ENCODE measurements around the gene CALCOCO1. TPM values are rescaled to one million over a fixed set of nuclear protein-coding genes. Genes with fewer than 3 reads are reported as not detected.
A peak's percentile ranks its signal among the peaks of the same experiment; 100 is the strongest.

Gene CALCOCO1
- total and polyA plus RNA-seq, 10 of the 15 experiments (the other 5 are each of a cell fraction or from before 2014, with no cell fraction given), result 2.8 to 55.9 (median 13.7) TPM

GRCh38 chr12:53733807-53734200, 6.6 kb upstream of the CALCOCO1 start (continued):
- no peak for TF ChIP-seq ZBTB33 (IDR thresholded peaks at IDR 0.05)
- no peak for TF ChIP-seq RAD51 (IDR thresholded peaks at IDR 0.05)

- H3K27me3 ChIP-seq (replicated peaks in 1 of 2; ENCODE audit: control insufficient read depth in 2 of 2, insufficient read depth in 2 of 2, low read length in 1 of 2), result peaks cover 6 to 14% of the 10 kb centered on the region in 2 experiments
- H3K4me1 ChIP-seq (ENCODE audit: control insufficient read depth, insufficient read depth, low read length), result no peaks in the 10 kb centered on the region
- H3K4me2 ChIP-seq (ENCODE audit: control insufficient read depth, insufficient read depth), result no peak overlapping the region
- H3K27ac ChIP-seq (ENCODE audit: control insufficient read depth, insufficient read depth), result no peak overlapping the region
- TF ChIP-seq NFYB (IDR thresholded peaks at IDR 0.05; ENCODE audit: insufficient read depth, low read depth, low read length) (0 out of 2 replicates have a peak, but pooled peaks have one; percentile 20), SIN3A (IDR thresholded peaks at IDR 0.05; ENCODE audit: low read depth, low read length) (no peak), ZNF384 (IDR thresholded peaks at IDR 0.05; ENCODE audit: borderline replicate concordance, low read depth, low read length) (no peak)
- intact Hi-C loops (cut with micrococcal nuclease; ENCODE audit: unreplicated experiment), result no loop called here
- ChIA-PET SMC1A (ENCODE audit: uncharacterized antibody, unreplicated experiment) (interaction anchor here (0.7 to 11.0 kb wide), 6 partner anchors 8 to 31 kb away, joined by 3 to 128 read pairs (median 3); no protein-coding TSS in a partner anchor), CTCF (interaction anchor here (0.8 to 18.6 kb wide), 9 partner anchors 10 to 190 kb away, joined by 3 to 341 read pairs (median 5); partner anchors contain the start of gene ATP5MC2), POLR2A (interaction anchor here (1.0 to 1.5 kb wide), 2 partner anchors 12 to 108 kb away, joined by 3 read pairs; partner anchors contain the start of gene ATF7), RAD21 (ENCODE audit: unreplicated experiment) (interaction anchor here (2.6 to 3.6 kb wide), 2 partner anchors 11 to 31 kb away, joined by 8 to 22 read pairs; no protein-coding TSS in a partner anchor)
- H4K20me1 ChIP-seq (ENCODE audit: control insufficient read depth, insufficient read depth), result no peaks in the 10 kb centered on the region
- no peaks in the 10 kb centered on the region for H3K36me3 ChIP-seq (ENCODE audit: control insufficient read depth in 2 of 2, insufficient read depth in 2 of 2, low read length in 1 of 2)
- no peak overlapping the region for H2AFZ ChIP-seq (ENCODE audit: control insufficient read depth, low read depth, low read length)
- no peak for ATAC-seq
- BruUV-seq (replicated peaks), result no TSS peak
- no peaks in the 10 kb centered on the region for H3K9me3 ChIP-seq (replicated peaks; ENCODE audit: control insufficient read depth, insufficient read depth, low read length)
- no peak overlapping the region for H3K9ac ChIP-seq (ENCODE audit: control insufficient read depth, insufficient read depth, low read length)
- no peak for DNase-seq (ENCODE audit: low read depth, low spot score)
- H3K4me3 ChIP-seq, result no peak overlapping the region
- in situ Hi-C loops (cut with MboI), result no loop called here
- no peaks in the 10 kb centered on the region for H3K79me2 ChIP-seq (ENCODE audit: control insufficient read depth, insufficient read depth, low read length)
- FAIRE-seq, result no peak
- 72% methylated on average over 2 of the region's 2 CpGs for WGBS (ENCODE audit: insufficient coverage, insufficient replicate concordance, low lambda C conversion rate, missing lambda C conversion rate)
Measured at GRCh38 chr12:53733051-53733806, 6.0 kb upstream of the CALCOCO1 start.

All from GM12878 (cell line).